KMS-11 (cell line): ENCODE results near the gene HEY2.

ENCODE experiments used
- H2AFZ ChIP-seq: fragments of 200-600 bp; sonication (generic); 2 replicates; pipeline ENCODE4 v1.6.1; 2016; ENCODE audit warnings: antibody characterized with exemption, mixed run types, low read depth
- H3K27ac ChIP-seq: fragments of 200-600 bp; sonication (generic); 2 replicates; pipeline ENCODE4 v1.6.1; 2016; ENCODE audit warnings: mild to moderate bottlenecking, mixed run types
- H3K27me3 ChIP-seq: fragments of 200-600 bp; sonication (generic); 2 replicates; pipeline ENCODE4 v1.6.1; 2017; ENCODE audit warnings: mild to moderate bottlenecking, low read depth, mixed run types, moderate library complexity; ENCODE audit not compliant: insufficient read depth
- H3K36me3 ChIP-seq: fragments of 200-600 bp; sonication (generic); 2 replicates; pipeline ENCODE4 v1.6.1; 2017; ENCODE audit warnings: mild to moderate bottlenecking, mixed run types; ENCODE audit not compliant: insufficient read depth
- H3K4me1 ChIP-seq: fragments of 200-600 bp; sonication (generic); 2 replicates; pipeline ENCODE4 v1.6.1; 2016; ENCODE audit warnings: mild to moderate bottlenecking, low read depth, mixed run types; ENCODE audit not compliant: poor library complexity, severe bottlenecking
- H3K4me2 ChIP-seq: fragments of 200-600 bp; sonication (generic); 2 replicates; pipeline ENCODE4 v1.7.0; 2016; ENCODE audit warnings: mild to moderate bottlenecking, mixed run types
- H3K4me3 ChIP-seq: fragments of 200-600 bp; sonication (generic); IDR thresholded peaks from 2 replicates; pipeline ENCODE4 v1.6.1; 2017; ENCODE audit warnings: low read depth, low read length, mixed read lengths; ENCODE audit not compliant: insufficient read depth
- H3K79me2 ChIP-seq: fragments of 200-600 bp; sonication (generic); 2 replicates; pipeline ENCODE4 v1.6.1; 2016; ENCODE audit warnings: low read depth, mixed run types; ENCODE audit not compliant: insufficient read depth
- H3K9ac ChIP-seq: fragments of 200-600 bp; sonication (generic); 2 replicates; pipeline ENCODE4 v1.6.1; 2016; ENCODE audit warnings: mild to moderate bottlenecking, mixed run types
- H4K20me1 ChIP-seq: fragments of 200-600 bp; sonication (generic); 2 replicates; pipeline ENCODE4 v1.6.1; 2016; ENCODE audit warnings: mild to moderate bottlenecking, mixed run types; ENCODE audit not compliant: insufficient read depth
- CTCF ChIP-seq: fragments of 200-600 bp; sonication (generic); conservative IDR thresholded peaks from 2 replicates; pipeline ENCODE4 v1.6.1; 2017; ENCODE audit warnings: low read depth, mild to moderate bottlenecking, antibody characterized with exemption, low read length, moderate library complexity, mixed read lengths

HEY2 gene

DNA sequence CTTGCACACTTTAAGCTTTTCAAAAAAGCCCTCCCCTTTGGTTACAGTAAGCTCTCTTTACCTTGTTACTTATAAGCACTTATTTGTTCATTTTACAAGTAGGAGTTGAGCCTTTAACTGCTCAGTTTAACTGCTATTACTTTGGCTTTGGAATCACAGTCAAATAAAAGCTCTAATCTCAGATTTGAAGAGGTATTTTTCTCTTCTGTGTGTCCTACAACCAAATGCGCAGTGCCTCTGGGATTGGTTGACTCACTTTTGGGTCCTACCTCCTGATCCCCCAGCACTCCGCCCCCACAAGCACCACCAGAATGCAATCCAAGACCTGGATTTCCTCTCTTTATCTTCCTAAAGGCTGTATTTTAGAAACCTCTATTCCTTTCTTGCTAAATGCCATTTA is 43.8 kb downstream of the HEY2 start:
- Histone ChIP-seq H3K27ac (no peak overlapping the region), H3K9ac (no peak overlapping the region), H3K36me3 (no peaks in the 10 kb centered on the region), H3K4me3 (no peak overlapping the region), H3K27me3 (no peaks in the 10 kb centered on the region), H2AFZ (no peak overlapping the region), H3K79me2 (no peaks in the 10 kb centered on the region), H3K4me2 (no peak overlapping the region), H3K4me1 (peaks cover 14% of the 10 kb centered on the region), H4K20me1 (no peaks in the 10 kb centered on the region)
- no peak for TF ChIP-seq CTCF

DNA sequence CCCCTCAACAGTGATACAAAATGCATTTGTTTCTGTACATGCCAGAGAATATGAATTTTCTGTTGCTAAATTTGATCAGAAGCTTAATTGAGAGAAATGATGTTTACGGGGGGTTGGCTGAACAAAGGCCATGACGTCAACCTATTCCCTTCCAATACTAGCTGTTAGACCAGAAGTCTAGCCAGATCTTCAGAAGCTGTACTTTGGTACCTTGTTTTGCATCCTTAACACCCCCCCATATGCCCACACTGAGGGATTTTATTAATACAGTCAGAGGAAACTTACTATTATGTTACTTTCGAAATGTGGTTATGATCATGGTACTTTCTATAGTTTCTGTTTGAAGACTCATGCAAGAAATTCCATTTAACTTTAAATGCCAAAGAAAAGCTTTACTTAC is 44.4 kb downstream of the HEY2 start:
- Histone ChIP-seq H3K79me2 (no peaks in the 10 kb centered on the region), H3K27me3 (no peaks in the 10 kb centered on the region), H3K36me3 (no peaks in the 10 kb centered on the region), H3K27ac (no peak overlapping the region), H3K4me1 (peaks cover 14% of the 10 kb centered on the region), H3K4me3 (no peak overlapping the region), H4K20me1 (no peaks in the 10 kb centered on the region), H3K4me2 (no peak overlapping the region), H2AFZ (no peak overlapping the region), H3K9ac (no peak overlapping the region)
- no peak for TF ChIP-seq CTCF

- no peaks in the 10 kb centered on the region for H3K79me2 ChIP-seq
- H4K20me1 ChIP-seq, result no peaks in the 10 kb centered on the region
- TF ChIP-seq CTCF, result no peak
- no peak overlapping the region for H3K4me3 ChIP-seq
- no peak overlapping the region for H2AFZ ChIP-seq
- no peak overlapping the region for H3K27ac ChIP-seq
- no peak overlapping the region for H3K4me2 ChIP-seq
- no peak overlapping the region for H3K9ac ChIP-seq
- H3K4me1 ChIP-seq, result peaks cover 9% of the 10 kb centered on the region
- no peaks in the 10 kb centered on the region for H3K36me3 ChIP-seq
- H3K27me3 ChIP-seq, result no peaks in the 10 kb centered on the region
Observed at GRCh38 chr6:125794342-125795137, 45.1 kb downstream of the HEY2 start.

- no peaks in the 10 kb centered on the region for H3K36me3 ChIP-seq
- H3K27ac ChIP-seq, result no peak overlapping the region
- H3K4me1 ChIP-seq, result peaks cover 7% of the 10 kb centered on the region
- no peak overlapping the region for H3K4me3 ChIP-seq
- H2AFZ ChIP-seq, result no peak overlapping the region
- H3K27me3 ChIP-seq, result no peaks in the 10 kb centered on the region
- H3K9ac ChIP-seq, result no peak overlapping the region
- no peak for TF ChIP-seq CTCF
- H3K4me2 ChIP-seq, result no peak overlapping the region
- H4K20me1 ChIP-seq, result no peaks in the 10 kb centered on the region
- no peaks in the 10 kb centered on the region for H3K79me2 ChIP-seq
Observed at GRCh38 chr6:125795301-125795700, 45.9 kb downstream of the HEY2 start.
